SK-N-SH treated with all-trans-retinoic acid at 6 μM for 48 hours (cell line): ENCODE measurements around the gene SH3D19.

Experiments
- ATAC-seq: fragments of 200-7000 bp; cut with Tn5 transposase; 3 replicates; pipeline ENCODE4 v1.9.1; 2020; ENCODE audit warnings: mild to moderate bottlenecking, moderate library complexity
- ARNTL ChIP-seq: fragments of 450-650 bp; formaldehyde crosslinking; IDR thresholded peaks from 2 replicates; pipeline ENCODE4 v1.5.0; 2020; ENCODE audit warnings: low read depth, mild to moderate bottlenecking, moderate library complexity, borderline replicate concordance
- GLIS3 ChIP-seq: fragments of 250-450 bp; sonication (Bioruptor Pico); IDR thresholded peaks from 2 replicates; pipeline ENCODE4 v1.5.0; 2020; ENCODE audit warnings: mild to moderate bottlenecking, moderate library complexity
- ISL1 ChIP-seq: fragments of 250-450 bp; sonication (Bioruptor Pico); IDR thresholded peaks from 2 replicates; pipeline ENCODE4 v2.1.2; 2022; ENCODE audit warnings: mild to moderate bottlenecking, moderate library complexity
- OSR1 ChIP-seq: fragments of 250-450 bp; sonication (Bioruptor Pico); IDR thresholded peaks from 2 replicates; pipeline ENCODE4 v1.8.0; 2022; ENCODE audit warnings: moderate library complexity, mild to moderate bottlenecking, inconsistent platforms
- PPARA ChIP-seq: fragments of 250-450 bp; sonication (Bioruptor Pico); IDR thresholded peaks from 2 replicates; pipeline ENCODE4 v1.5.0; 2020; ENCODE audit warnings: mild to moderate bottlenecking, borderline replicate concordance
- SNAI2 ChIP-seq: fragments of 250-450 bp; sonication (Bioruptor Pico); IDR thresholded peaks from 2 replicates; pipeline ENCODE4 v1.5.0; 2020; ENCODE audit warnings: mild to moderate bottlenecking, moderate library complexity
- TCF4 ChIP-seq: fragments of 250-450 bp; sonication (Bioruptor Pico); IDR thresholded peaks from 2 replicates; pipeline ENCODE4 v1.8.0; 2021; ENCODE audit warnings: mild to moderate bottlenecking, moderate library complexity, borderline replicate concordance
- ZC3H10 ChIP-seq: fragments of 250-450 bp; sonication (Bioruptor Pico); IDR thresholded peaks from 2 replicates; pipeline ENCODE4 v1.5.1; 2021; ENCODE audit warnings: mild to moderate bottlenecking, moderate library complexity
- ZFP3 ChIP-seq: fragments of 250-450 bp; sonication (Bioruptor Pico); IDR thresholded peaks from 2 replicates; pipeline ENCODE4 v1.5.0; 2020; ENCODE audit warnings: mild to moderate bottlenecking, moderate library complexity
- ZNF565 ChIP-seq: fragments of 450-650 bp; formaldehyde crosslinking; conservative IDR thresholded peaks from 2 replicates; pipeline ENCODE4 v1.5.0; 2020; ENCODE audit warnings: low read depth, mild to moderate bottlenecking, moderate library complexity
- ZNF70 ChIP-seq: fragments of 450-650 bp; formaldehyde crosslinking; IDR thresholded peaks from 2 replicates; pipeline ENCODE4 v1.5.0; 2020; ENCODE audit warnings: mild to moderate bottlenecking, moderate library complexity
- TF ChIP-seq, protein P1 (sequence below): fragments of 250-450 bp; sonication (Bioruptor Pico); IDR thresholded peaks from 2 replicates; pipeline ENCODE4 v1.5.1; 2021; ENCODE audit warnings: mild to moderate bottlenecking, moderate library complexity
- TF ChIP-seq, protein P2 (sequence below): fragments of 250-450 bp; sonication (Bioruptor Pico); IDR thresholded peaks from 2 replicates; pipeline ENCODE4 v1.8.0; 2020; ENCODE audit warnings: mild to moderate bottlenecking, moderate library complexity, borderline replicate concordance
- TF ChIP-seq, protein P3 (sequence below): fragments of 250-450 bp; sonication (Bioruptor Pico); IDR thresholded peaks from 2 replicates; pipeline ENCODE4 v1.8.0; 2021; ENCODE audit warnings: low read depth, mild to moderate bottlenecking, moderate library complexity, borderline replicate concordance
- TF ChIP-seq, protein P4 (sequence below): fragments of 250-450 bp; sonication (Bioruptor Pico); IDR thresholded peaks from 2 replicates; pipeline ENCODE4 v1.5.1; 2020; ENCODE audit warnings: low read depth, mild to moderate bottlenecking, moderate library complexity
- TF ChIP-seq, protein P5 (sequence below): fragments of 250-450 bp; sonication (Bioruptor Pico); IDR thresholded peaks from 2 replicates; pipeline ENCODE4 v1.5.0; 2020; ENCODE audit warnings: mild to moderate bottlenecking, moderate library complexity

The SH3D19 gene

DNA sequence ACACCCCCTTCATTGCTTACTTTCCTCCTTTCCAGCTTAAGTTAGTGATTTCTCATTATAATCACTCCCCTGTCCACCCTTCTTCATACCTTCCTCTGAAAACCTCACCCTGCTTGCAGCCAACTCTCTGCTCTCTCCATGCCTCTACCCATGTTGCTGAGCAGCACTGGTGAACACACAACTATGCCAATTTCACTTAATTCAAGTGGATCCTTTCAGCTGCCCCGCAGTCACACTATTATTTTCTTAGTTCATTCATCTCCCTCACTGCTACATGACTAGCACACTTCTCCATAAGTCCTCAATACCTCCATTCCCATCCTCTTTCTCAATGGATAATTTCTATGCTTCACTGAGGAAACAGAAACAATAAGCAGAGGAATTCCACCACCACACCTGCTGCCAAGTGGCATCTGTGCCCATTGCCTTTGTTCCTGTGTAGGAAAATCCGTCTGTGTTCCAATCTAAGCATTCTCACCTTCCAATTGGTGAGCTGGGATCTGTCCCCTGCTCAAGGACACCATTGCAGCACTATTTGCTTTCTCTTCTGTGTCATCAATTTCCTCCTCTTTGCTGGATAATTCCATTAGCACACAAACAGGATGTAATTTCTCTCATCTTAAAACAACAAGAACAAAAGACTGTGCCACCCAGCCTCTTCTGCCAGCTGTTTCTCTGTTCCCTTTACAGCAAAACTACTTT lies 73.7 kb downstream of the SH3D19 start:
- TF ChIP-seq OSR1 (no peak), ARNTL (no peak), ZC3H10 (CRISPR knock-in tag) (no peak), TCF4 (CRISPR knock-in tag) (no peak), GLIS3 (CRISPR knock-in tag) (no peak), ISL1 (CRISPR knock-in tag) (no peak), SNAI2 (CRISPR knock-in tag) (no peak), ZNF565 (CRISPR knock-in tag) (no peak), ZFP3 (CRISPR knock-in tag) (no peak)
- TF ChIP-seq, protein P1, sequence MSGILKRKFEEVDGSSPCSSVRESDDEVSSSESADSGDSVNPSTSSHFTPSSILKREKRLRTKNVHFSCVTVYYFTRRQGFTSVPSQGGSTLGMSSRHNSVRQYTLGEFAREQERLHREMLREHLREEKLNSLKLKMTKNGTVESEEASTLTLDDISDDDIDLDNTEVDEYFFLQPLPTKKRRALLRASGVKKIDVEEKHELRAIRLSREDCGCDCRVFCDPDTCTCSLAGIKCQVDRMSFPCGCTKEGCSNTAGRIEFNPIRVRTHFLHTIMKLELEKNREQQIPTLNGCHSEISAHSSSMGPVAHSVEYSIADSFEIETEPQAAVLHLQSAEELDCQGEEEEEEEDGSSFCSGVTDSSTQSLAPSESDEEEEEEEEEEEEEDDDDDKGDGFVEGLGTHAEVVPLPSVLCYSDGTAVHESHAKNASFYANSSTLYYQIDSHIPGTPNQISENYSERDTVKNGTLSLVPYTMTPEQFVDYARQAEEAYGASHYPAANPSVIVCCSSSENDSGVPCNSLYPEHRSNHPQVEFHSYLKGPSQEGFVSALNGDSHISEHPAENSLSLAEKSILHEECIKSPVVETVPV (CRISPR knock-in tag): no peak
- TF ChIP-seq, protein P2, sequence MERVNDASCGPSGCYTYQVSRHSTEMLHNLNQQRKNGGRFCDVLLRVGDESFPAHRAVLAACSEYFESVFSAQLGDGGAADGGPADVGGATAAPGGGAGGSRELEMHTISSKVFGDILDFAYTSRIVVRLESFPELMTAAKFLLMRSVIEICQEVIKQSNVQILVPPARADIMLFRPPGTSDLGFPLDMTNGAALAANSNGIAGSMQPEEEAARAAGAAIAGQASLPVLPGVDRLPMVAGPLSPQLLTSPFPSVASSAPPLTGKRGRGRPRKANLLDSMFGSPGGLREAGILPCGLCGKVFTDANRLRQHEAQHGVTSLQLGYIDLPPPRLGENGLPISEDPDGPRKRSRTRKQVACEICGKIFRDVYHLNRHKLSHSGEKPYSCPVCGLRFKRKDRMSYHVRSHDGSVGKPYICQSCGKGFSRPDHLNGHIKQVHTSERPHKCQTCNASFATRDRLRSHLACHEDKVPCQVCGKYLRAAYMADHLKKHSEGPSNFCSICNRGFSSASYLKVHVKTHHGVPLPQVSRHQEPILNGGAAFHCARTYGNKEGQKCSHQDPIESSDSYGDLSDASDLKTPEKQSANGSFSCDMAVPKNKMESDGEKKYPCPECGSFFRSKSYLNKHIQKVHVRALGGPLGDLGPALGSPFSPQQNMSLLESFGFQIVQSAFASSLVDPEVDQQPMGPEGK (CRISPR knock-in tag): no peak
- TF ChIP-seq, protein P3, sequence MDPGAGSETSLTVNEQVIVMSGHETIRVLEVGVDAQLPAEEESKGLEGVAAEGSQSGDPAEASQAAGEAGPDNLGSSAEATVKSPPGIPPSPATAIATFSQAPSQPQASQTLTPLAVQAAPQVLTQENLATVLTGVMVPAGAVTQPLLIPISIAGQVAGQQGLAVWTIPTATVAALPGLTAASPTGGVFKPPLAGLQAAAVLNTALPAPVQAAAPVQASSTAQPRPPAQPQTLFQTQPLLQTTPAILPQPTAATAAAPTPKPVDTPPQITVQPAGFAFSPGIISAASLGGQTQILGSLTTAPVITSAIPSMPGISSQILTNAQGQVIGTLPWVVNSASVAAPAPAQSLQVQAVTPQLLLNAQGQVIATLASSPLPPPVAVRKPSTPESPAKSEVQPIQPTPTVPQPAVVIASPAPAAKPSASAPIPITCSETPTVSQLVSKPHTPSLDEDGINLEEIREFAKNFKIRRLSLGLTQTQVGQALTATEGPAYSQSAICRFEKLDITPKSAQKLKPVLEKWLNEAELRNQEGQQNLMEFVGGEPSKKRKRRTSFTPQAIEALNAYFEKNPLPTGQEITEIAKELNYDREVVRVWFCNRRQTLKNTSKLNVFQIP (CRISPR knock-in tag): no peak
- TF ChIP-seq, protein P4, sequence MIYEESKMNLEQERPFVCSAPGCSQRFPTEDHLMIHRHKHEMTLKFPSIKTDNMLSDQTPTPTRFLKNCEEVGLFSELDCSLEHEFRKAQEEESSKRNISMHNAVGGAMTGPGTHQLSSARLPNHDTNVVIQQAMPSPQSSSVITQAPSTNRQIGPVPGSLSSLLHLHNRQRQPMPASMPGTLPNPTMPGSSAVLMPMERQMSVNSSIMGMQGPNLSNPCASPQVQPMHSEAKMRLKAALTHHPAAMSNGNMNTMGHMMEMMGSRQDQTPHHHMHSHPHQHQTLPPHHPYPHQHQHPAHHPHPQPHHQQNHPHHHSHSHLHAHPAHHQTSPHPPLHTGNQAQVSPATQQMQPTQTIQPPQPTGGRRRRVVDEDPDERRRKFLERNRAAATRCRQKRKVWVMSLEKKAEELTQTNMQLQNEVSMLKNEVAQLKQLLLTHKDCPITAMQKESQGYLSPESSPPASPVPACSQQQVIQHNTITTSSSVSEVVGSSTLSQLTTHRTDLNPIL (CRISPR knock-in tag): no peak
- TF ChIP-seq, protein P5, sequence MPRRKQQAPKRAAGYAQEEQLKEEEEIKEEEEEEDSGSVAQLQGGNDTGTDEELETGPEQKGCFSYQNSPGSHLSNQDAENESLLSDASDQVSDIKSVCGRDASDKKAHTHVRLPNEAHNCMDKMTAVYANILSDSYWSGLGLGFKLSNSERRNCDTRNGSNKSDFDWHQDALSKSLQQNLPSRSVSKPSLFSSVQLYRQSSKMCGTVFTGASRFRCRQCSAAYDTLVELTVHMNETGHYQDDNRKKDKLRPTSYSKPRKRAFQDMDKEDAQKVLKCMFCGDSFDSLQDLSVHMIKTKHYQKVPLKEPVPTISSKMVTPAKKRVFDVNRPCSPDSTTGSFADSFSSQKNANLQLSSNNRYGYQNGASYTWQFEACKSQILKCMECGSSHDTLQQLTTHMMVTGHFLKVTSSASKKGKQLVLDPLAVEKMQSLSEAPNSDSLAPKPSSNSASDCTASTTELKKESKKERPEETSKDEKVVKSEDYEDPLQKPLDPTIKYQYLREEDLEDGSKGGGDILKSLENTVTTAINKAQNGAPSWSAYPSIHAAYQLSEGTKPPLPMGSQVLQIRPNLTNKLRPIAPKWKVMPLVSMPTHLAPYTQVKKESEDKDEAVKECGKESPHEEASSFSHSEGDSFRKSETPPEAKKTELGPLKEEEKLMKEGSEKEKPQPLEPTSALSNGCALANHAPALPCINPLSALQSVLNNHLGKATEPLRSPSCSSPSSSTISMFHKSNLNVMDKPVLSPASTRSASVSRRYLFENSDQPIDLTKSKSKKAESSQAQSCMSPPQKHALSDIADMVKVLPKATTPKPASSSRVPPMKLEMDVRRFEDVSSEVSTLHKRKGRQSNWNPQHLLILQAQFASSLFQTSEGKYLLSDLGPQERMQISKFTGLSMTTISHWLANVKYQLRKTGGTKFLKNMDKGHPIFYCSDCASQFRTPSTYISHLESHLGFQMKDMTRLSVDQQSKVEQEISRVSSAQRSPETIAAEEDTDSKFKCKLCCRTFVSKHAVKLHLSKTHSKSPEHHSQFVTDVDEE (CRISPR knock-in tag): no peak
- ATAC-seq: no peak

DNA sequence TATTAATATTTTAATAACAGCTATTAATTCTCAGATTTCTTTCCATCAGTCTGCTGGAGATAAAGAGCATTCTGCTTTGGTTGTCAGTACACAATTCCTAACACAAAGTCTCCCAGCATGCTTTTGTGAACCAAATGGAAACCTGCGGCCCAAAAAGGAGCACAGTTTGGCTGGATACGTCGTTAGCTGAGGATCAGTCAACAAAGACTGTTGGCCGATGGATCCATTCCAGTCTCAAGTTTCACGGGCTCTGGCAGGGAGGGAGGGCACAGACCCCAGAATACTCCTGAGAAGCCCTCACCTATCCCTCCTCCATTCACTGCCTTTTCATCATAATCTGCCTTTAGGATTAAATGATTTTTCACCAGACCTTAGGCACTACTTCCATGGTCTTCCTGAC lies 74.7 kb downstream of the SH3D19 start:
- no peak for TF ChIP-seq GLIS3 (CRISPR knock-in tag)
- no peak for TF ChIP-seq OSR1
- TF ChIP-seq, protein P3 (CRISPR knock-in tag): no peak
- TF ChIP-seq, protein P2 (CRISPR knock-in tag): no peak
- no peak for TF ChIP-seq ARNTL
- TF ChIP-seq, protein P1 (CRISPR knock-in tag): no peak
- TF ChIP-seq PPARA (CRISPR knock-in tag): no peak
- TF ChIP-seq ZFP3 (CRISPR knock-in tag): no peak
- TF ChIP-seq ZNF70 (CRISPR knock-in tag): no peak
- TF ChIP-seq, all 23 proteins: peak for 0
- ATAC-seq: no peak
